Activated T-cell treated with anti-CD3 and anti-CD28 coated beads, Interleukin-2, amount 50 U/mL, for 1 hour (primary cell): ENCODE data around the gene BRD2.
"Not testable (repeated sequence)": the region's sequence is repeated elsewhere in the genome, so short reads cannot be mapped to it uniquely, and the experiment has no call there.

Experiments used
- DNase-seq: peaks from one replicate; pipeline ENCODE4 v3.0.0-alpha.2; 2020

BRD2 gene

GRCh38 chr6:32968093-32968866 is at the start of gene BRD2:
BRD2 (plus strand) TSS chr6:32968594; CDS start chr6:32972899, 4,305 bp downstream.
- peak; percentile 95 for DNase-seq

DNA sequence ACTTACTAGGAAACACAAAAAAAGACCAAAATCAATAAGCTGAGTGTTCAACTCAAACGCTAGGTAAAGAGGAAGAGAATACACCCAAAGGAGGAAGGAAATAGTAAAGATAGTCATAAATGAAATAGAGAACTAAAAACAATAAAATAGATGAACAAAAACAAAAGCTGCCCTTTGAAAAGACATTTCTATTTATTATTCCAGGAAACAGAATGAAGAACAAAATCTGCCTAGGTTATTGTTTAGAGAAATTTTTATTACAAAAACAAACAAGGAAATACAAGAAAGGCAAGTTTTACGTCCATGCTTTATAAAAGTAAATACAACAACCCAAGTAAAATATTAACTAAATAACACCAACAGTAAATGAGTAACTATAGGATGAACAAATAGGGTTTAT is 47.7 kb upstream of the BRD2 start:
- DNase-seq: no peak

DNA sequence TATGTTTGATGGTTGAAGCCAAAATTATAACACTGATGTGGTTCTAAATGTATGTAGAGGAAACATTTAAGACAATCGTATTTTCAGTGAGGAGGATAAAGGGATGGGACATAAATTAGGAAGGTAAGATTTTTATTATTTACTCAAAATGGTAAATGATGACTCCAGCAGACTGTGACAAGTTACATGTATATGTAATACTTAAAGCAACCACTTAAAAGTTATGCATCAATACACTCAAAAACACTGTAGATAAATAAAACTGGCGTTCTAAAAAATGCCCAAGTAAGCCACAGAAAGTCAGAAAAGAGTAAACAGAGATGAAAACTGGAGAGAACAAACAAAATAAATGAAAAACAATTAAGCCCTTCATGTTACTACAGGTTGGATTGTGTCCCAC is 46.3 kb upstream of the BRD2 start:
- no peak for DNase-seq

DNA sequence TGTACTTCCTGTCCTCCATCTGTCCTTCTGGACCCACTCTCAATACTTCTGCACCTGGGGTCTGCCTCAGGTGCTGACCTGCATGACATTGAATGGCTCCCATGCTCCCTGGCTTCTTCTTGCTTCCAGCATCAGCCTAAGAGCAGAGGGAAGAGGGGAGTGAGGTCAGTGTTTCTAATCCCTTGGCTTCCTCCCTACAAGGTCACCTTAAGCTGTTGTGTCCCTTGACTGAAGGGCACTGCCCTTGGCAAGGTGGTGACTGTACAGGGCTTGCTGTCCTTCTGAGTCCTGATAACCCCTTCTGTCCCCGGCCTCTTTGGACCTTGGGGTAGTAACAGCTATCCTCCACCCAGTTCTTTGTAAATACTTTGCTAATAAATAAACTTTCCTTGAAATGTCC is 37.2 kb upstream of the BRD2 start:
- DNase-seq: no peak

DNA sequence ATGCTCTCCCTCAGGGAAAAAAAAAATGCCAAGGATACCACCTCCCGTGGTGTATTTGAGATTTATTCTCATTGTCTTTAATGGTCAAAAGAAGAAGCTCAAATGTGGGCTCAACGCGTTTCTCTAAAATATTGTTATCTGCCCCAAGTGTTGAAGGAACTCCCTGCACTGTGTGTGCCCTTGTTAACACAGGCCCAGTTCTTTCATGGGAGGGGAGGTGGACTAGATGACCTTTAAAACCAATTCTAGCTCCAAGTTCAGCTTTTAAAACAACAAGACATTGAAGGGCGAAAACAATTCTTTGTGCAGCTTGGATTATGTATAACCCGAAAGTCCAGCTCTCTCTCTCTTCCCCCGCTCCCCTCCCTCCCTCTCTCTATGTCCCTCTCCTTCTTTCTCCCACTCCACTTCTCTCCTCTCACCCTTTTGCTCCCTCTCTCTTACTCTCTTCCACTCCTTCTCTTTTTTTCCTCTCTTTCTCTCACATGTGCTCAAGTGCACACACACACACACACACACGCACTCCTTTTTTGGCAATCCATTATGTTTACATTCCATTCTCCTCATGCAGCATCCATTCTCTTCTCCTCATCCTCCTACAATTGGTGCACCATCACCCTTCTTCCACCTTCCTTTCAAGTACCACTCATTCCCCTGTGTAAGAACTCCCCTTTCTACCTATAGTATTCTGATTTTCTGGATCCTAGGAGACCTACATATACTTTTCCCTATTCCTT is 36.1 kb upstream of the BRD2 start:
- no peak for DNase-seq

DNA sequence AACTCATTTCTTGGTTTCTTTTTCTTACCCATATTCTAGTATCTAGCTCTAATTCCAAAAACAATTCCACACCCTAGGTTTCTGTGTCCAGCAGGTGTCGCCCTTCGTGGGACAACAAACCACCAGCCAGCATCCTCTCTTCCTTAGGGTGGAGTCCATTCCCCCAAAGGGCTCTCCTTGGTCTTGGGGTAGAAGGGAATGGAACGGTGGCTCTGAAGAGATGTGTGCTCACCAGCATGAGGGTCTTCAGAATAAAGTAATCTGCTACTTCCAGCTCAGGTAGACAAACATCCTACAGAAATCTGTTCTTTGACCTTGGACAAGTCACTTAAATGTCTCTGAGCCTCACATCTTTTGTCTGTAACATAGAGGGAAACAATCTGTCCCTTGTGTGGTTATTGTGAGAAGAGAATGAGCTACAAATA is 34.7 kb upstream of the BRD2 start:
- DNase-seq: peak; percentile 77

DNA sequence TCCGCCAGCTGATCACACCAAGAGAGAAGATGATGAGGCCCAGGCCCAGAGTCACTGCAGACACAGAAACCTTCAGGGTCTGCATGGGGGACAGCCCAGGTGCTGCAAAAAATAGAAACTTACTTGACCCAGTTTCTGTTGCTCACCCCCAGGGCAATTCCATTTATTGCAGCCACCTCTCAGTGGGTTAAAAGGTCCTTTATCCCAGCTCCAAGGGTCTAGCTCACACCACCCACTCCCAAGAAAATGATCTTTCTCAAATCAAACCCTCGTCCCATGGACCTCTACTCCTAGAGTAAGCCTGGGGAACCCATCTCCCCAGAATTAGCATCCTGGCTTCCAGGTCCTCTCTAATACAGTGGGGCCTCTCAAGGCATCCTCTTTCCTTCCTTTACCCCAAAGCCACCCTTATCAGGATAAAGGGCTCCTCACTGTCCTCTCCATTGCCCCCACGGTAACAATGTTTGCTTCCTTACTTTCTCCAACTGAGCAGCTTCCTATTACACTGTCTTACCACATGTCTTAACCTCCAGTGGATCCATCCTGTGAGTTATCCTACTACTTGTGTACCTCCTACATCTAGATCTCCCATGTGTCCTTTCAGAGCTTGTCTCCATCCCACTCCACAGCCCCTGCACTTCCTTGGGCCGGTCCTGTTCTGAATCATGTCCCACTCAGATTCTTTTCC is 32.7 kb upstream of the BRD2 start:
- no peak for DNase-seq

GRCh38 chr6:32936239-32937152 is 31.9 kb upstream of the BRD2 start:
- DNase-seq: no peak

GRCh38 chr6:32937230-32937633 is 31.2 kb upstream of the BRD2 start:
- no peak for DNase-seq

DNA sequence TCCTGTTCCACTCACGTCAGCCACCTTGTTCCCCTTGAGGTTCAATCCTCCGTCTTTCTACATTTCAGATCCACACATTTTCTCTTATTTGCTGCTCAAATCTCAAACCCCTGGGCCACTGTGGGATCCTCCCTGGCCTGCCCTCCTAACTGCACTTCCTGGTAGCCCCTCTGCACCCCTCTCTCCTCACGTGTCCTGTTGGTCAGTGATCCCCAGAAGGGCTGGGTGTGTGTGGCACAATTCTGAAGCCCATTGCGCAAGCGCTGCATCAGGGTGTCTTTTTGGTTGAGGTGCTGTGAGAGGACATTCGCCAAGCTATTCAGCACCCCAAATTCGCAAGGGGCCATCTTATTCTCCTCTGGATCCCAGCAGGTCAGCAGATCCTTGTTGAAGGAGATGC is 29.9 kb upstream of the BRD2 start:
- DNase-seq: no peak

DNA sequence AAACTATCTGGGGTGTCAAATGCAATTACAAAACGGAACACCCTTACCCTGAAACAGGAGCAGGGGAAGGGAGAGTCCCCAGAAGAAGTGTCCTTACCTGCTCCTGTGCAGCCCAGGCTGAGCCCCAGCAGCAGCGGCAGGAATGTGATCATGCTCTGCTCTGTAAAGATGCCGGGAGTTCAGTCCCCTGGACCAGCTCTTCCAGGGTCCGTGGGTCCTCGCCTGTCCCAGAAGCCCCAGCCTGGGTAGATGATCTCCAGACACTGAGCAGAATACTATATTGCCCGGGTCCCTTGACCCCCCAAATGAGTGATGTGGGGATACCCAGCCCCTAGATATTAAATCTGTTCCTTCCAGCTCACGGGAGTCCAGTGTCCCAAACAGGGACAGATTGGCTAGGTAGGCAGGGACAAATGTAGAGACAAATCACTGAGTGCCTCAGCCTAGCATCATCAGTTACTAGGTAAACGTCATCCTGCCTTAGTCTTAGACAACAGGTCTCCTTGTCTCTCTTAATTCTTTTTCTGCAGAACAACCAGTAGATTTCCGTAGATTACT is 27.7 kb upstream of the BRD2 start, which contains the start of gene HLA-DMB:
Gene HLA-DMB (minus strand): TSS at position 373 of the 558 bp plus-strand sequence. CDS start 221 bp downstream, at position 152.
- peak; percentile 54 for DNase-seq

DNA sequence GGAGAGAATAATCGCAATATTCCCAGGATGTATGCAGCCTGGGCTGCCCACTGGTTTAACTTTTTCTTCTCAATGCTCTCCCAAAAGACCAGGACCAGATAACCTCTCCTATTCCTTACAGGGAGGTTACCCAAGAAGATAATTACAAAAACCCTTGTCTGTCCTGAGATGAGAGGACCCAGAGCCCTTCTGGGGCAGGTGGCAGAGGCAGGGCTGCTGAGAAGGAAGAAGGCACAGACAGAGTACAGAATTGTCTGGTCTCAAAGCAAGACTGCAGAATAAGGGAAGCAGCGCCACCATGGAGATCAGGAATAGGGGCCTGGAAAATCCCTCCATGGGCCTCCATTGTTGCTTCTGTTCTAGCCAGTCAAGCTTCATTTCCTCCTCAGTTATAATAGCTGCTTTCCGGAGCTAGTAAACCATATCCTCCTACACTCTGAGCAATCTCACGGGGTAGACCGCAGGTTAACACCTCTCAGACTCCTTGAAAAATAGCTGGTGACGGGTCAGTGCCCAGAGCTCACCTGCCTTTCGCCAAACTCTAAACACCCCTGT is 27.1 kb upstream of the BRD2 start:
- peak; percentile 39 for DNase-seq

- not testable (repeated sequence) for DNase-seq
These were observed 25.8 kb upstream of the BRD2 start for GRCh38 chr6:32942555-32943123.

DNA sequence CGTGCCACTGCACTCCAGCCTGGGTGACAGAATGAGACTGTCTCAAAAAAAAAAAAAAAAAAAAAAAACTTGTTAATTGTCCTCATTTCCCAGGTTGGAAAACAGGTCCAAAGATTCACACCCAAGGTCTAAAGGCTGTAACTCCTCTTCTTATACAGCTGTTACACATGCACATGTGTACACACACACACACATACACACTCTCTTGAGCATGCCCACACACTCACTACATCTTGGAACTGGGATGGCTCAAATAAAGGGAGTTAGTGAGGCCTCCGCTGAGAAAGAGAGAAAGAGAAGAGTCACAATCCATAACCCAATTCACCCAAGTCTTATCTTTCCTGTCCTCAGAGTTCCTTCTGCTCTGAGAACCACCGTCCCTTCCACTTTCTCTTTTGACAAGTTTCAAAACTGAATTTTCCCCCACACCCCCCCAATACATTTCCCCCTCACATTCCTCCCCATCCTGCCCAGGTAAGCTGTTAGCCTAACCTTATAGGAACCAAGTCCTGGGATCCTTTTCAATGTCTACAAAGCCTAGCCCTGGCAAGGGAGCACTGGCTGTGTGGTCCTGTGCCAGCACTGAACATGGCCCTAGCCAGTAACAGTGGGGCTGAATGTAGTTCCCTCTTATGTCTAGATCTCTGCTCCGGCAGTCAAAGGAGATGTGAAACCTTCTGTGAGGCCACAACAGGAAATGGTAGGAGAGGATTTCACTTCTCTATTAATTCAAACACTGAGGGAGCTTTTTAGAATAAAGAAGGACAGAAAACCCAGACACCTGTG is 24.3 kb upstream of the BRD2 start:
- peak; percentile 42 for DNase-seq

DNA sequence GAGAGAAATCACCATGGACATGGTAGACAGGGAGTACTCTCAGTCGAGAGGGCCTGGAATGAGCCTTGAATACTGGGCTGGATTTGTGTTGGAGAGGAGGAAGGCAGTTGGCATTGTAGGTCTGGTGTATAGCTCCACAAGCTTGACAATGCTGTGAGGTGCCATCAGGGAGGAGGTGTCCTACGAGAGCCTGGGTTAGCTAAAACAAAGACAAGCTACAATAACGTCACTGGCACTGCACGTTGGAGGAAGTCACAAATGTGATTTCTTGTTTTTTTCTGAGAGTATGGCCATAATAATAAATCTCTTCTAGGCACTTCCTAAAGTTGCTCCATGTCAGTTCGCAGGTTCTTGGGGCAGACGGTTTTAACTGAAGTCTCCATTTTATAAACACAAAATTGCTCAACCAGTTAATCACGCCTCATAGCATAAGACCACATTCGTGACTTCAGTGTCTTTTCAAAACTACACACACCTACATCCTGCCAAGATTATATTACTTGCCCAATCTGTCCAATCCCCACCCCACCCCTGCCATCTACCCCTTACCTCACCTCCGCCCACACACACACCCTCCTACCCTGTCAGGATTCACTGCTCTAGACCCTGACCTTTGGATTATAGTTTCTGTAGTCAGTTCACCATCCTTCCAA is 23.2 kb upstream of the BRD2 start:
- no peak for DNase-seq

DNA sequence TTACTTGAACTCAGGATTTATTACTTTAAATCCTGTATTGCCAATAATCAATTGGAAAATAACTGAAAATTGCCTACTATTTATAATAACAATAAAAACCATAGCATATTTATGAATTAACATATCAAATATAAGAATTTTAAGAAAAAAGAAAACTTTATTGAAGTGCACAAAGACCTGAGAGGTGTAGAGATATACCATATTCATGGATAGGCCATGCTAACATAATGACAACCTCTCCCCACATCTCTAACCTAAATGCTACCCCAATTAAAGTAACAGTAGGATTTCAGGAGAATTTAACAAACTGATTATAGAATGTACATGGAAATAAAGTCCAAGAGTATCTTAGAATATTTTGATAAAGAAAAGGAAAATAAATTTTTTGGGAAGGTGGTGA is 22.4 kb upstream of the BRD2 start:
- DNase-seq: no peak

- no peak for DNase-seq
These were observed 21.5 kb upstream of the BRD2 start for GRCh38 chr6:32946893-32947292.

DNA sequence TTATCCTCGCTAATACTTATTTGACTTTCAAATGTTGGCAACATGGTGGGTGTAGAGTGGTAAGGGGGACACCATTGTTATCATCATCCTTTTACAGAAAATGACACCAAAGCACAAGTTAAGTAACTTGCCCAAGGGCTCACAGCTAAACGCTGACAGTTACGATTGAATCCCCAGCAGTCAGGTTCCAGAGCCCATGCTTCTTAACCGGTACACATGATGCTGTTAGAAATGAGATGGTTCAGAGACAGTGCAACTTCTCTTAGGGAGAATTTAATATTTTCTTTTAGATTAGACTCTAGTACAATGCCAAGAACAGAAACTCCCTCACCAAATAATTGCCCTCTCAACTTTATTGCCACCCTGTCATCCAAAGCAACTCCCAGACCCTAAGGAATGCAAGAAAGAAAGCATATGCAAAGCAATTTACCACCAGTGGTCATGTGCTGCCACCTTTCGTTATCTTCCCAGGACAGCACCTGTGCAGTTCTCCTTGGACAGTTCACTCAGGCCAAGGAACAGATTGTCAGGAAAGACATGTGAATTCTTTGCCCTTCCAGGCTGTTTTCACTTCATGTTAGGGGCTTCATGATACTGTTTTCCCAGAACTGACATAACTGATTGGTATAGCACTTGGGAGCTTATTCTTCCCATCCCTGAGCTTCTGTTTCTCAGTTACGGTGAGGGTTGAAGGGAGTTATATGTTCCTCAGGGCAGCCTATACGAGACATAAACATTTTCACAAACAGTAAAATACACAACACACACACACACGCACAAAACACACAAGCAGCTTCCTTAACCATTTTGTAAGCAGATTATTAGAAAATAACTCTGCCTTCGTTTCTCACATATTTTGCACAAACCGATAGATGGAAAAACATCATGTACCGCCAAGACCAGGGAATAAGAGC is 20.6 kb upstream of the BRD2 start:
- peak; percentile 39 for DNase-seq

- no peak for DNase-seq
These were observed 19.3 kb upstream of the BRD2 start for GRCh38 chr6:32949113-32949512.
